RPMI8226 (cell line): ENCODE data around the gene MYRIP.

ENCODE experiments used
- DNase-seq: peaks from one replicate; pipeline ENCODE4 v3.0.0-alpha.2; 2015

The MYRIP gene

DNA sequence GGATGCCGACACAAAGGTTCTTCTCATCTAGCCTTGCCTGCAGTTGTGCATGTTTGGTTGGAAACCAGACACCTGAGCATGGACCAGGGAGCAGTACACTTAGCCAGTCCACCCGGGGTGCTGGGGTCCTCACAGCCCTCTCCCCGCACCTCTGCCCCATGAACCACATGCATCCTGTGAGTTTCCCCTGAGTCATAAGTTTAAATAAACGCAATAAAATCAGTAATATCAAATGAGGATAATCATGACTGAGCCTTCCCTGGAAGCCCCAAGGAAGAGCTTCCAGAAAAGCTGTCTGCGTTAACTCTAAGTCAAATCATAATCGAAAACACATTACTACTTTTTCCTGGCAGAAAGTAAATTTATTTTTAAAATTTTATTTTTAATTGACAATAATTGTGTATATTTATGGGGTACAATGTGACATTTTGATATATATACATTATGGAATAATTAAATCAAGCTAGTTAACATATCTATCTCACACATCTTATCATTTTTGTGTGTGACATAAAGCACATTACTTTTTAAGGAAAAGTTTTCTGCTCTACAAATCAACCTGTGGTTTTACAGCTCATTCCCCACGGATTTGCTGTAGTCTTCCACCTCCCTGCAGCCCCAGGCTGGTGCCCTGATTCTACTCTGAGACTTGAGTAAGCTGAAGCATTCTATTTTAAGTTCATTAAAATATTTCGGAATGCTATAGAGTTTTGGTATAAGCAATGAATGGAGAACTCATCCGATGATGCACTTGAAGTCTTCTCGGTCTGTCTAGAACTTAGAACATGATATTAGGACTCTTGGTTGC, 334.1 kb downstream of the MYRIP start:
- DNase-seq: no peak

DNA sequence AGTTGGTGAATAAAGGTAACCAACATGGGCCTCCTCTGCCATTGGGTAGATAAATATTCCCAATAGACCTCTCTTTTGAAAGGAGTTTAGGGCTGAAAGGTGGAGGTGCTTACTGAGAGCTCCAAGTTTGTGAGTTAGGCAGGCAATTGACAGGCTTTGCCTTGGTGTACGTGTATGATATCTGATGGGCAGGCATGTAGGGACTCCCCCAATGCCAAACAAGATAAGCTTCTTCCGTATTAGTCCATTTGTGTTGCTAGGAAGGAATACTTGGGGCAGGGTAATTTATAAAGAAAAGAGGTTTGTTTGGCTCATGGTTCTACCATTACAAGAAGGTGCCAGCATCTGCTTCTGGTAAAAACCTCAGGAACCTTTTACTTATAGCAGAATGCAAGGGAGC, 339.4 kb downstream of the MYRIP start:
- DNase-seq: no peak

DNA sequence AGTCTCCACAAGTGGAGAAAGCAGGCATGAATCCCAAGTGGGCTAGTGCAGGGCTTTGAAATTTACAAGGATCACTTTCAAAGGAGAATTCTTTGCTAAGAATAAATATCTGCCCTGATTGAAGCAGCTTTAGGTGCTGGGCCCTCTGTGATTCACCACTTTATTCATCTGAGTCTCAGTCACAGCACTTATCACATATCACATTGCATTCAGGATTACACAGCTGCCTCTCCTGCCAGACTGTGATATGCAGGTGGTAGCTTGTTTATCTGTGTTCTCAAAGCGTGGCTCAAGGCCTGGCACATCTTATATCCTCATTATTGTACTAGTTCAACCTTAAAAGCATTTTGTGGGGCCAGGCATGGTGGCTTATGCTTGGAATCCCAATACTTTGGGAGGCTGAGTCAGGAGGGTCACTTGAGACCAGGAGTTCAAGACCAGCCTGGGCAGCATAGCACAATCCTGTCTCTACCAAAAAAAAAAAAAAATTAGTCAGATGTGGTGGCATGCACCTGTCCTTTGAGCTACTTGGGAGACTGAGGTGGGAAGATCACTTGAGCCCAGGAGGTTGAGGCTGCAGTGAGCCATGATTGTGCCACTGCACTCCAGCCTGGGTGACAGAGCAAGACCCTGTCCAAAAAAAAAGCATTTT, 343.2 kb downstream of the MYRIP start:
- no peak for DNase-seq

DNA sequence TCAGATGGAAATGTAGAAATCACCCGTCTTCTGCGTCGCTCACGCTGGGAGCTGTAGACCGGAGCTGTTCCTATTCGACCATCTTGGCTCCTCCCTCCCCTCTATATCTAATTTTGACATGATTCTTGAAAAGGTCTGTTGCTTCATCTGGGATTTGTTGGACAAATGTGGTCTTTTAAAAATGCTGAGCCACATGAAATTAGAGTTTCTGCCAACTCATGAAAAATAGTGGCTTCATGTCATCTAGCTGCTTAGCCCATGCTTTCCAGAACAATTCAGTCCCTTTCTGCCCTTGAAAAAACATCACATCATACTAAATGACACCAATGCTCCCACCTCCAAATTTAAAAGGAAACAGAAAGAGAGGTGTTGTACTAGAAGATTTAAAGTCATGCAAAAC, 351.5 kb downstream of the MYRIP start:
- no peak for DNase-seq

DNA sequence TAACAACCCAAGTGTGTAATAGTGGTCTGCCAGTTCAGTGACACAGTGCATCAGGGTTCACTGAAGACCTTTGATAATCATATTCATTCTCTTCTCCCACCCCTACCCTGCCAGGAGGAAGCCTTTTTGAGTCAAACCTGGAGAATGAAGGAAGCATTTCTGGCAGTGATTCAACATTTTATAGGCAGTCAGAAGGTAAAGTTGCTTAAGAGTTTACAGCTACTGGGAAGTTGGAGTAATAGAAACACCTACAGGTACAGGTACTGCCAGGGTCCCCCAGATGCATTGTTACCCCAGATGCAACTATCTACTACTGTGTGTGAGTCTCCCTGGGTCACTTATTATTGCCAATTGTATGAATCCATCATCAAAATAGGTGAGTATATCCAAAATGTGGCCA, 353.2 kb downstream of the MYRIP start:
- no peak for DNase-seq

DNA sequence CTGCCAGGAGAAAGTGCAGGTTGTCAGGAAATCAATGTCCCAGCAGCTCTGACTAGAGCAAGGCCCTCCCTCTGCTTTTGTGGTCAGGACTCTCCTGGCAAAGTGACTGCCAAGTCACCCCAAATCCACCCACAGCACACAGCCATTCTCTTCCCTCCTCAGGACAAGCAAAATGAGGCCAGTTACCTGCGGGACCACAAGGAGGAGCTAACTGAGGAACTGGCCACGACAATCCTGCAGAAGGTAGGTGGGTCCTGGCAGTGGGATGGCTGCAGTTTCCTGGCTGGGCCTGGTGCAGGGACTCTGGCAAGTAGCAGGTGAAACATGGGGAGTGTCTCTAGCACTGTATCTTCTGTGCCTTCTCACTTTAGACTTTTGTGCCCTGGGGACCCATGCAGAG, 357.6 kb downstream of the MYRIP start:
- DNase-seq: no peak

DNA sequence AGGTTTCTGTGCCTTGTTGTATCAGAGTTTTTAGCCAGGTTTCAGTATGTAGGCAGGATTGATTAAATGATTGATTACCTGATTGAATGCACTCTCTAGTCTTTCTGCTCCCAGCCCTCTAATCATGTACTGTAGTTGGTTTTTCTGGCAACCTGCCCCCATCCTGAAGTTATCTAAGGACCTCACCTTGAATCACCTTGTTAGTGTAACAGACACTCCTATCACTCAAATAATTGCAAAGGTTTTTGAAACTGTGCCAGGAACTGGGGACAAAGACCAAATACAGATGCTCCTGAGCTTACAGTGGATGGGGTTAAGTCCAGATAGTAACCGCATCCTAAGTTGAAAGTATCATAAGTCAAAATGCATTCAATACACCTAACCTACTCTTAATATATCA, 358.5 kb downstream of the MYRIP start:
- DNase-seq: no peak

DNA sequence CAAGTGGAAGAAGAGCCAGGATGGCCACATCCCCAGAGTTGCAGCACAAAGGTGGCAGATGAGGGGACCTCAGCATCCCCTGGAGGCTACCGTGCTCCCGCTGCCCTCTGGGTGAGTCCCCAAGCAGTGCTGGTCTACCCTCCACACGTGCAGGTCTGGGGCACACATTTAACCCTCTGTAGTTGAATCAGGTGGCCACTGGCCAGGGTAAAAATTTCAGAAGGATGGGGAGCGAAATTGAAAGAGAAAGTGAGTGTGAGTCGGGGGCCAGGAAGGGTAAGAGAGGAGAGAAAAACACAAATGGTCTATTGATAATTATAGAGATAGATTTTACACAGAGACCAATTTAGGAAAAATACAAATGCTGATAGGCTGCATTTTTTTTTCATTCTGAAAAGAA, 360.6 kb downstream of the MYRIP start:
- no peak for DNase-seq

DNA sequence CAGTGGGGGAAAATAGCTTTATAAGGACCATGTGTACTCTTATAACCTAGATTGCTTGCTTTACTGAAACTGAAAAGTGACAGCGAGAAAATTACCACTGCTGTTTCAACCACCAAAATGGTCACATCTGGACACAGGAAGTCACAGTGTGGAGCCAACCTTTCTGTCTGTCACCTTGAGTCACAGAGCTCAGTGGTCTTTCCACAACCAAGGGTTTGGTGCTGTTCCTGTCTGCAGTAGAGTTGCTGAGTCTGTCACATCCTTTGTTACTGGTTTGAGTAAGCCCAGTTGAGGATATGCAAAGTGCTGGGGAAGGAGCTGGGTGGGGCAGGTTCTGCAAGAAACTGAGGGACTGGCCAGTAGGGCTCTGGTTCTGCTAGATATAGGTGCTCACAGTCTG, 361.0 kb downstream of the MYRIP start:
- no peak for DNase-seq

DNA sequence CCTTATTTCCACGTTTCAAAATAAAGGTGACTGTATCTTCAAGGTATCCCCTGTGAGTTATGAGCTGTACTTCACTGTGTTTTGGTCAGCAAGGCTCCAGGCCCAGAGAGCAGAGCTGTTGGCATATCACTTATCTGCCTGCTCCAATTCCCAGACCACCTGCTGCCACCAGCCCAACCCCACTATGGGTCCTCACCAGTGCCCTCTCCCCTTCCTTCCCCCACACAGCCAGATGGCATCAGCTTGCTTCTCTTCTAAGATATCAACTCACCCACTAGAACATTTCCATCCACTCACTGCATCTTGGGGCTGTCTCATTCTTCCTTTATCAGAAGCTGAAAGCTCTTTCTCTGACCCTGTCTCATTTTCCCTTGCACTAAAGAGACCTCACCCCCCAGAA, 363.2 kb downstream of the MYRIP start:
- no peak for DNase-seq

DNA sequence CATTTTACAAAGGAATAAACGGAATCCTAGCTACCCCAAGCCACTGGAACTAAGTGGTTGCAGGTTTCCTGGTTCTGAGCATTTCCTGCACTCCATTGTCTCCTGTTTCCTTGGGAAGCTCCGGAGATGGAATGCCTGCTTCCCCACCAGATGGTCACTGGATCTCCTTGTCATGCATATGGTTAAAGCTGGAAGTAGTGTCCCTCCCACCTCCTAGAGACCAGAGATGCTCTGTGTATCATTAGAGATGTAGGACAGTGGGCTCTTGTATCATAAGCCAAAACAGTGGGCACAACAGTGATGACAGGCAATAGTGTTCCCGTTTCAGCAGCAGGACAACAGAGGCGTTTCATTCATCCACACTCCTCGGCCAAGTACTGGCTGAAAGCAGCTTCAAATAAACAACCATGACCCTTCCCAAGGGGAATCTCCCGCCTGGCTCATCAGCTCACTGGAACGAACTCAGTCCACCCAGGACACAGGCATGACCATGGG, 363.9 kb downstream of the MYRIP start:
- DNase-seq: no peak

DNA sequence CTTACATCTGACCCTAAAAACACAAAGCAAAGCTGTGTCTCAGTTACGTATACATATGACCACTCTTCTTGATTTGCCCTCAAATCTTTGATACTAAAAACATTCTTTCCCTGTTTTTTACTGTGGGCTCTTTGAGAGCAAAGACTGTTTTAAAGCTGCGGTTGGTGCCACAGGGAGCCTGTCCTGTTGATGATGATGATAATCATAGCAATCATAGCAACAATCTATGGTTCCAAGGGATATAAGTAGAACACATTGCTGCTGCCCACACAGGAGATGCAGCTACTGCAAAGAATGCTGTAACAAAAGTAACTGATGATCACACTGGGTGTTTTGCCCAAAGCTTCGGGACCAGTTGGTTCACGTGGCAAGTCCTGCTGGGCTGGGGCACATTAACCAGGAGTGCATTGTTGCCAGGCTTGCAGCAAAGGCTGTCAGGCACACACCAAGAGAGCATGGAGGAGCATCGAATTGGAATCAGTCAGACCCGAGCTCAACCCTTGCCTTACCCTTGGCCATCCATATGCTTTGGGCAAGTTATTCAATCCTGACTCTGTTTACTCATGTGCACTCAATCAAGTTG, 368.7 kb downstream of the MYRIP start:
- DNase-seq: no peak

DNA sequence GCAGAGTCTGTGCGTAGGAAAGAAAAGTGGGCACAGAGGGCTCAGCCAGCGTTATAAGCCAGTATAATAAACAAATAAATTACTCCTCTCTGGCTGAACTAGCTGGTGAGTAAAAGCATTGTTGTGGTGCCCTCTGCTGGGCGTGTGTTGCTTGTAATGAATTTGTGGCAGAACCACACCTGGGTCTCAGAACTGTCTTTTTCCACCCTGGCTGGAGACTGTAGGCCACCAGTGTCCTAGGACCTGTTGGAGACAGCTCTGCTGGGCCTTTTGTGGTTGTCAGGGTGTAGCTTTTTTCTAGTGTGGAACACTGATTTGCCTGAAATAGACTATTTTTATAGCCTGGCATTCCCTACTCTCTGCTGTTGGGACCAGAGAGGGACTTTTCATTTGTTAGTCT, 369.6 kb downstream of the MYRIP start:
- peak; percentile 64 for DNase-seq

DNA sequence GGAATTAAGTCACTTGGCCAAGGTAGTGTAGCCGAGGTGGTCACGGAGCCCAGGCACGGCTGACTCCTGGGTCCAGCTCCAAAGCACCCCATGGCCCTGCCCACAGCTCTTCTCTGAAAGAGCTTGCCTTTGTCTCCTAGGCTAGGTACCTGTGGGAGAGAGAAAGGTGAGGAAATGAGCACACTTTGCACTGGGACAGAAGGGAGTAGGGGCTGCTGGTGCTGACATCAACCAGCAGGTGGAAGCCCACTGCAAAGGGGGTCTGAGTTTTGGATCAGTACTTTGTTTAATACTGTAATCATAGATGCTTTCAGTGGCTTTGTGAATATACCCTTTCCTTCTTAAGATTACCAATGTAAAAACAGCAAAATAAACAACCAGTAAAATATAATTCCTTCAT, 371.8 kb downstream of the MYRIP start:
- DNase-seq: no peak

DNA sequence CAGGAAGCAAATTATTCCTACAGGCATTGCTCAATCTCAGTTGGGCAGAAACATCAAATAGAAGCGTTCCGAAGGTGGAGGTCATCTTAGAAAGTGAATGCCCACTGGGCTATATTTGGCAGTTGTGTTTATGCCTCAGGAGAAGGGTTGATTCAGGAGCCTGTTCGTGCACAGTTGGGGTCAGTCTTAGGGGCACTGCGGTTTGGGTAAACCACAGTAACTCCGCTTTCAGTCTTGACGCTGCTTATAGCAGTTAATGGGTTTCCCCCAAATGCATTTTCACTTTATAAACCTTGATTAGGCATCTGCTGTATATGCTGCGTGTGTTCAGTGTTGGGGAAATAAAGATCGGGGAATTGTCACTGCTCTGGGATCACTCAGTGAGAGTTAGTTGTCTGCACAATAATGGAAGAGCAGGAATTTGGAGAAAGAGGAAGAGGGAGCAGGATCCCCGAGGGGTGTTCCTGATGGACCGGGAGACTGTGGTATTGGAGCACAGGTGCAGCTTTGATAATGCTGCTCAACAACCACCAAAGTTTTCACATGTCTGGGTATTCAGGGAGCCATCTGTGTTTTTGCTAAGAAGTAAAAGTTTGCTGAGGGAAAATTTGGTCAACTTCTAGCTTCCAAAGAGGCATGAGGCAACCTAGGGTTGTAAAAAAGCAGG, 375.8 kb downstream of the MYRIP start:
- DNase-seq: peak; percentile 23

DNA sequence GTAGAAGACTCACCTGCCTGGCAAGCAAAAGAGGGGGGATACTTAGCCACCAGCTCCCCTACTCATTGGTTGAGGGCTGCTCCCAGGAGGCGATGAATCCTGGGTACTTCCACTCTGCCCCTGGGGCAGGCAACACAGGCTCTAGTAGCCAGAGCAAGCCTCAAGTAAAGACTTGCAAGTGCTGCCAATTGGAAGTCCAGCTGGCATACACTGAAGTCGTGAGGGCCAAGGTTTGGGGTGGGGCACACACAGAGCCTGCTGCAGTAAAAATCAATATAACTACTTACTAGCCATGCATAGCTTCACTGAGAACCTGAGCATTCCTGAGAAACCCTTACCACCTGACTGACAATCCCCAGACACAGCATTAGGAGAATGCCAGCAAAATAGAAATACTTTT, 377.1 kb downstream of the MYRIP start:
- no peak for DNase-seq

DNA sequence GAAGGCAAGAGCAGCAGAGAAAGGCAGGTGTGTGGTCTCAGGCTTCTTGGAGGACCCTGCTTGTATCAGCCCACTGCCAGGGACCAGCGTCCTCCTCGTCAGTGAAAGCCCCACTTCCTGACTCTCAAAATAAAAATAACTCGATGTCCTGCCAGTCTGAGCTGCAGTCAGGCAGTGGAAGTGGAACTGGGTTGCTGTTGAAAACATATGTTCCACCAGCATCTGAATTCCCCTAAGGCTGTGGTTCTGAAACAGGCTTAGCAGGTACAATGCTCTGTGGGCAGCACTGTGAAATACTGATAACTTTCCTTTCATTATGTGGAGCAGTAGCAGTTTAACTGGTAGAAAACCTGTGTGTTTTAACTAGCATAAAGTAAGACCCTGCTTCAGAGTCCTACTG, 378.5 kb downstream of the MYRIP start:
- DNase-seq: no peak

DNA sequence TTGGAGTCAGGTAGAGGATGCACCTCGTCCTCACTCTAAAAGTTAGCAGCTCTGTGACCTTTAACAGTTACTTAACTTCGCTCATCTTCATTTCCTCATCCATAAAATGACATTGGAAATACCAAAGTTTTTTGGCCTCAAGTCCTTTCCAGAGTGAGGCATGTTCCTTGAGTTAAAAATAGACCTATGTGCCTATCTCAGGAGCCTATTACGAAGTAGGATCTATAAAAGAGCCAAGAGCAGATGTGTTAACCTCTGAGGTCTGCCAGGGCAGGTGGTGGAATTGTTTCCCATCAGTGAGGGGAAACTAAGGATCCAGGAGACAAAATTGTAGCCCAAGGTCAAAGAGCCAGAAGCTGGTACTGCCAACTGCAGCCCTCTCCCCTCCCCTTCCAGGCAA, 379.7 kb downstream of the MYRIP start:
- DNase-seq: no peak

DNA sequence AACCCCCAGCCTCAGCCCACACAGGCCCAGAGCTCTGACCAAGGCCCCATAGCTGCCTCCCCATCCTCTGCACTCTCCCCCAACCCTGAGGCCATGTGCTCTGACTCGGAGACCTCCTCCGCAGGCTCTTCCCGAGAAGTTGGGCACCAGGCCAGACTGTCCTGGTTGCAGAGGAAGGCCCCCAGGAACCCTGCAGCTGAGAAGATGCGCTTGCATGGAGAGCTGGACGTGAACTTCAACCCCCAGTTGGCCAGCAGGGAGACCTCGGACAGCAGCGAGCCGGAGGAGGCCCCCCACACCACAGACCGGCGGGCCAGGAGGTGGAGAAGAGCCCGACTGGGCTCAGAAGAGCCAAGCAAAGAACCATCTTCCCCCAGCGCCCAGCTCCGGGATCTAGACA, 380.6 kb downstream of the MYRIP start:
- DNase-seq: no peak

DNA sequence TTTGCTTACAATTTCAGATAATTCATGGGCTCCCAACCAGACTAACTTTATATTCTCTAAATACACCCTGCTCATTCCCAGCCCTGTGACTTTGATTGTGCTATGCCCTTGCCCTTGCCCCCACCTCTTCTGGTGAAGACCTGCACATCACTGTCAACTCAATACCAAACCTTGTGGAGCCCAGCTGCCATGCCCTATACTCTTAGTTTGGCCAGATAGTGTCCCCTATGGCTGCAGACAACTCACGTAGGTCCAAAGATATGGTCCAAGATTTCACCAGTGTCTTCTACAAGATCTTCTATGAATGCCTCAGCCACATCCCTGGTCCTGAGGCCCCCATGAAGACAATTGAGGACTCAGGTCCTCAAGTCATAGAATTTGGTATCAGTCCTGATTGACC, 381.8 kb downstream of the MYRIP start:
- DNase-seq: no peak

DNA sequence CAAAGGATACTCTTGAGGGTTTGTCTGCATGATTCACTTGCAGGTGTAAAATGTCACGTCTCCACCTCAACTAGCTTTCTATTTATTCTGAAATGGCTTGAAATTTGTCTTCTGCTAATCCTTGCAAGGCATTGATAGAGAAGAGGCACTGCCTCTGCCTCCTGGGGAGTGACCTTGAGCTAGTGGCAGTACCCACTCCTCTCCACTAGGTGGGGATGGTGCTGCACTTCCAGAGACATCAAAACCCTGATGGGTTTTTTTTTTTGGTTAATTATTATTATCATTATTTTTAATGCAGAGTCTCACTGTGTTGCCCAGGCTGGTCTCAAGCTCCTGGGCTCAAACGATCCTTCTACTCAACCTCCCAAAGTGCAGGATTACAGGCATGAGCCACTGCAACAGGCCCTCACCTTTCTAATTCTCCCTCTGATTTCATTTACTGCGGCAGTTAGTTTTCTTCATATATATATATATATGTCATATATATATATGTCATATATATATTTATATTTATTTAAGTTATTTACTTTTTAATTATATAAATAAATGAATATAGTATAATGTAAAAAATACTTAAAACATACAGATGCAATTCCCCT, 382.5 kb downstream of the MYRIP start:
- DNase-seq: peak; percentile 69

DNA sequence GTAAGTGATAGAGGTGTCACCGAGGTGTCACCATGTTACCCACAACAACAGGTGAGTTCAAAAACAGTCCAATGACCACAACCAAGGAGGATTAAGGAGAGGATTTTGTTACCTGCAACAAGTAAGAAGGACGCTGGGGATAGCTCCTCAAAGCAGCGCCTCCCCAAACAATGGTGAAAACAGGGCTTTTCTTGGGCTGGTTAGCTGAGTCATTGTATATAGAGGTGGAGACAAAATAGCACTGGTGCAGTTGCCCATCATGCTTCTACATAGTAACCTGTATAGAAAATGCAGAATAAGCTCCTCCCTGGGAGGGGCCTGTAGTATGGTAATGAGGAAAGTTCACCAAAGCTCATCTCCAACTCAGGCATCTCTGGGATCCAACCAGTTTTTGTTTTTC, 383.2 kb downstream of the MYRIP start:
- peak; percentile 7 for DNase-seq

DNA sequence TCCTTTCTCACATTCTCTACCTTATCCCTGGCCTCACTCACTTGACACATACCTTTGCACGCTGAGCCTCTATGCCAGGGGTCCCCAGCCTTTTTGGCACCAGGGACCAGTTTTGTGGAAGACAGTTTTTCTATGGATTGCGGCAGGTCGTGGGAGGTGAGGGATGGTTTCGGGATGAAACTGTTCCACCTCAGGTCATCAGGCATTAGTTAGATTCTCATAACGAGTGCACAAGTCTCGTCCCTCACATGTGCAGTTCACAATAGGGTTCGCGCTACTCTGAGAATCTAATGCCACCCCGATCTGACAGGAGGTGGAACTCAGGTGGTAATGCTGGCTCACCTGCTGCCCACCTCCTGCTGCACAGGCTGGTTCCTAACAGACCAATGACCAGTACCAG, 387.6 kb downstream of the MYRIP start:
- no peak for DNase-seq
